GM21360 (cell line): ENCODE data around the gene SPON1.
"Not testable (repeated sequence)": the region's sequence is repeated elsewhere in the genome, so short reads cannot be mapped to it uniquely, and the experiment has no call there.

ENCODE experiments used
- ATAC-seq: cut with Tn5 transposase; IDR thresholded peaks from one replicate; pipeline ENCODE4 v1.9.1; 2021; ENCODE audit warnings: mild to moderate bottlenecking, moderate library complexity; ENCODE audit not compliant: unreplicated experiment

Gene SPON1

GRCh38 chr11:14029971-14030920, 67.7 kb downstream of the SPON1 start:
- no peak for ATAC-seq

GRCh38 chr11:14035526-14035925, 73.0 kb downstream of the SPON1 start:
- not testable (repeated sequence) for ATAC-seq

- no peak for ATAC-seq
Observed at GRCh38 chr11:14036469-14036868, 73.9 kb downstream of the SPON1 start.

- no peak for ATAC-seq
Observed at GRCh38 chr11:14041040-14041439, 78.5 kb downstream of the SPON1 start.

- no peak for ATAC-seq
Observed at GRCh38 chr11:14041565-14041964, 79.0 kb downstream of the SPON1 start.

- ATAC-seq: no peak
Observed at GRCh38 chr11:14042686-14043465, 80.4 kb downstream of the SPON1 start.

- no peak for ATAC-seq
Observed at GRCh38 chr11:14044916-14045315, 82.4 kb downstream of the SPON1 start.

- ATAC-seq: no peak
Observed at GRCh38 chr11:14045417-14045816, 82.9 kb downstream of the SPON1 start.

GRCh38 chr11:14052198-14052597, 89.7 kb downstream of the SPON1 start:
- no peak for ATAC-seq

- no peak for ATAC-seq
Observed at GRCh38 chr11:14054116-14055107, 91.9 kb downstream of the SPON1 start.

GRCh38 chr11:14055936-14056335, 93.4 kb downstream of the SPON1 start:
- no peak for ATAC-seq

GRCh38 chr11:14058061-14058460, 95.5 kb downstream of the SPON1 start:
- ATAC-seq: no peak

GRCh38 chr11:14059491-14059890, 97.0 kb downstream of the SPON1 start:
- ATAC-seq: no peak

GRCh38 chr11:14061721-14062120, 99.2 kb downstream of the SPON1 start:
- ATAC-seq: no peak

GRCh38 chr11:14065141-14065540, 102.6 kb downstream of the SPON1 start:
- ATAC-seq: no peak

- ATAC-seq: no peak
Observed at GRCh38 chr11:14065681-14066080, 103.2 kb downstream of the SPON1 start.

GRCh38 chr11:14067686-14068085, 105.2 kb downstream of the SPON1 start:
- no peak for ATAC-seq

- no peak for ATAC-seq
Observed at GRCh38 chr11:14070896-14071295, 108.4 kb downstream of the SPON1 start.

- no peak for ATAC-seq
Observed at GRCh38 chr11:14073849-14074476, 111.4 kb downstream of the SPON1 start.
